Loucy (cell line): ENCODE results near the gene CENPL.

ENCODE experiments used
- H2AFZ ChIP-seq: fragments of 200-600 bp; sonication (generic); 2 replicates; pipeline ENCODE4 v1.6.0; 2016; ENCODE audit warnings: antibody characterized with exemption, mild to moderate bottlenecking, low read length, moderate library complexity
- H3F3A ChIP-seq: fragments of 200-600 bp; 2 replicates; pipeline ENCODE4 v1.6.0; 2016; ENCODE audit warnings: antibody characterized with exemption, low read depth, mild to moderate bottlenecking
- H3K27me3 ChIP-seq: fragments of 200-600 bp; sonication (generic); 2 replicates; pipeline ENCODE4 v1.6.1; 2014; ENCODE audit warnings: low read length, mild to moderate bottlenecking; ENCODE audit not compliant: insufficient read depth, poor library complexity, severe bottlenecking
- H3K36me3 ChIP-seq: fragments of 200-600 bp; sonication (generic); 2 replicates; pipeline ENCODE4 v1.6.1; 2016; ENCODE audit warnings: low read length; ENCODE audit not compliant: insufficient read depth
- H3K4me1 ChIP-seq: fragments of 200-600 bp; sonication (generic); 2 replicates; pipeline ENCODE4 v1.5.1; 2014; ENCODE audit warnings: low read length, mild to moderate bottlenecking; ENCODE audit not compliant: insufficient read depth, poor library complexity, severe bottlenecking
- H3K4me2 ChIP-seq: fragments of 200-600 bp; sonication (generic); 2 replicates; pipeline ENCODE4 v1.6.0; 2014; ENCODE audit warnings: antibody characterized with exemption, low read length, low read depth, mild to moderate bottlenecking; ENCODE audit not compliant: poor library complexity, severe bottlenecking
- H3K4me3 ChIP-seq: fragments of 200-600 bp; sonication (generic); 2 replicates; pipeline ENCODE4 v1.5.1; 2014; ENCODE audit warnings: low read length, mild to moderate bottlenecking, mixed read lengths; ENCODE audit not compliant: poor library complexity, severe bottlenecking
- H3K79me2 ChIP-seq: fragments of 200-600 bp; sonication (generic); 2 replicates; pipeline ENCODE4 v1.6.1; 2014; ENCODE audit warnings: low read length; ENCODE audit not compliant: insufficient read depth
- H3K9ac ChIP-seq: fragments of 200-600 bp; sonication (generic); 2 replicates; pipeline ENCODE4 v1.6.0; 2014; ENCODE audit warnings: mild to moderate bottlenecking, low read depth, low read length, moderate library complexity; ENCODE audit not compliant: poor library complexity, severe bottlenecking
- H3K9me2 ChIP-seq: fragments of 200-600 bp; sonication (generic); replicated peaks from 2 replicates; pipeline ENCODE4 v1.6.1; 2016; ENCODE audit warnings: low read depth, low read length, mixed read lengths
- H3K9me3 ChIP-seq: fragments of 200-600 bp; sonication (generic); 2 replicates; pipeline ENCODE4 v1.6.1; 2014; ENCODE audit warnings: mild to moderate bottlenecking, antibody characterized with exemption, low read length, low read depth; ENCODE audit not compliant: insufficient read depth
- H4K20me1 ChIP-seq: fragments of 200-600 bp; sonication (generic); 2 replicates; pipeline ENCODE4 v1.6.0; 2014; ENCODE audit warnings: antibody characterized with exemption, low read length, mild to moderate bottlenecking; ENCODE audit not compliant: insufficient read depth, poor library complexity, severe bottlenecking
- EZH2phosphoT487 ChIP-seq: fragments of 200-600 bp; IDR thresholded peaks from 2 replicates; pipeline ENCODE4 v1.6.1; 2018; ENCODE audit warnings: antibody characterized with exemption, mild to moderate bottlenecking, moderate library complexity, borderline replicate concordance
- TF ChIP-seq, protein P1 (sequence below): fragments of 200-600 bp; sonication (generic); conservative IDR thresholded peaks from 2 replicates; pipeline ENCODE4 v1.5.1; 2014; ENCODE audit warnings: mild to moderate bottlenecking, antibody characterized with exemption, low read length

Gene CENPL

DNA sequence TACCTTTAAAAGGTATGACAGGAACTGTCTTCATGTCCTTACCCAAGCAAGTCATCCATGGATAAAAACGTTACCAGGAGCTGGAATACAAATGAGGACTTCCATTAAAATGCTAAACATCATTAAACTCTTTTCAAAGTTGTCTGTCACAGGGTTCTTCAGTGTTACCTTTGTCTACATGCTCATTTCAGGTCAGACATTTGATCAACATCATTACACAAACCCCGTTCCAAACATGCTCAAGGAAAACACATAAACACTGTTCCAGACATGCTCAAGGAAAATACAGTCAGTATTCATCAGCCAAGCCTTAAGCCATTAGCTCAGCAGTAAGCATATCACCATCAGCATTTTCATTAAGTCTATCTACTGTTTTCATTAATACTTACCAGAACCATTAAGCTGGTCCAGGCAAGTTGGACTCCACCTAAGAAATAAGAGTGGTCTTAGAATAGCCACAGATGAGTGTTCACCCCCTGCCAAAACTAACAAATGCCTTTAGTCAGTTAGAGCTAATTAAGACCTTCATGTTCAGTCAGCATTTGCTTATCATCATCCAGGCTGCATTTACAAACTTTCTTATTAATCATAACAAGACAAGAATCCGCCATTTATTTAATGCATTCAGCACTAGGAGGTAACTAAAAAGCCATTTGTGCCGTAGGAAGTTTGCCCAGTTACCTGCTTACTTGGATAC lies 40.9 kb upstream of the CENPL start:
- Histone ChIP-seq H3K9me3 (no peaks in the 10 kb centered on the region), H3F3A (peaks cover 19% of the 10 kb centered on the region), H3K4me2 (peak overlapping the region; percentile 92), H4K20me1 (peaks cover 51% of the 10 kb centered on the region), H3K36me3 (peaks cover 47% of the 10 kb centered on the region), H3K4me1 (peaks cover 50% of the 10 kb centered on the region), H2AFZ (no peak overlapping the region), H3K4me3 (peak overlapping the region; percentile 92), H3K27me3 (peaks cover 8% of the 10 kb centered on the region), H3K9me2 (no peaks in the 10 kb centered on the region), H3K79me2 (peaks cover 59% of the 10 kb centered on the region), H3K9ac (peak overlapping the region; percentile 92)
- TF ChIP-seq EZH2phosphoT487: no peak
- TF ChIP-seq, protein P1, sequence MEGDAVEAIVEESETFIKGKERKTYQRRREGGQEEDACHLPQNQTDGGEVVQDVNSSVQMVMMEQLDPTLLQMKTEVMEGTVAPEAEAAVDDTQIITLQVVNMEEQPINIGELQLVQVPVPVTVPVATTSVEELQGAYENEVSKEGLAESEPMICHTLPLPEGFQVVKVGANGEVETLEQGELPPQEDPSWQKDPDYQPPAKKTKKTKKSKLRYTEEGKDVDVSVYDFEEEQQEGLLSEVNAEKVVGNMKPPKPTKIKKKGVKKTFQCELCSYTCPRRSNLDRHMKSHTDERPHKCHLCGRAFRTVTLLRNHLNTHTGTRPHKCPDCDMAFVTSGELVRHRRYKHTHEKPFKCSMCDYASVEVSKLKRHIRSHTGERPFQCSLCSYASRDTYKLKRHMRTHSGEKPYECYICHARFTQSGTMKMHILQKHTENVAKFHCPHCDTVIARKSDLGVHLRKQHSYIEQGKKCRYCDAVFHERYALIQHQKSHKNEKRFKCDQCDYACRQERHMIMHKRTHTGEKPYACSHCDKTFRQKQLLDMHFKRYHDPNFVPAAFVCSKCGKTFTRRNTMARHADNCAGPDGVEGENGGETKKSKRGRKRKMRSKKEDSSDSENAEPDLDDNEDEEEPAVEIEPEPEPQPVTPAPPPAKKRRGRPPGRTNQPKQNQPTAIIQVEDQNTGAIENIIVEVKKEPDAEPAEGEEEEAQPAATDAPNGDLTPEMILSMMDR: no peak

DNA sequence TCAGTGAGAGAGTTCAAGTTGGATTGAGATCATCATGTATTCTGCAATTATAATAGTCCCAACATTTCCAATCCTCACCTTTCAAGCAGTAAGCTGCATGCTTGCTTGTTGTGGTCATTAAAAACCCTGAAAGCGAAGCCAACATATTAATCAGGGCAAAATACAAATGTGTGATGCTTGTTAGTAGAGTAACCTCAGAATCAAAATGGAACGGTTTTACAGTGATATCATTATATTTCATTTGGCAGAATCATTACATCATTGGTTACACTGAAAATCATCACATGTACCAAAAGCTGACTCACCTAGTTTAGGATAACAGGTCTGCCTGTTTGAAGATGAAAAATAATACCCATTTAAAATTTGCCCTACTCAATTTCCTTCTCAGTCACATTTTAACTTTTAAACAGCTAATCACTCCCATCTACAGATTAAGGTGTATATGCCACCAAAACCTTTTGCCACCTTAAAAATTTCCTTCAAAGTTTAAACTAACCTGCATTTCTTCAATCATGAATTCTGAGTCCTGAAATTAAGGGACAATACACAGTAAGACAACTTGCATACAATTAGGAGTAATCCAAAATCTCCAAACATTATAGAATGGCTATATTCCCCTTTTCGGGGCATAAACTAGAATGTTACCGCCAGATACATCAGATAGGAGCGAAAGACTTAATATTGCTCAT lies 39.6 kb upstream of the CENPL start:
- TF ChIP-seq, protein P1: no peak
- no peak for TF ChIP-seq EZH2phosphoT487
- no peaks in the 10 kb centered on the region for H3K9me3 ChIP-seq
- H3K9me2 ChIP-seq: no peaks in the 10 kb centered on the region
- H3F3A ChIP-seq: peaks cover 13% of the 10 kb centered on the region; the same call in 1 of the 2 replicates
- peak overlapping the region; percentile 92 for H3K4me2 ChIP-seq
- peaks cover 47% of the 10 kb centered on the region for H3K36me3 ChIP-seq
- peak overlapping the region; percentile 92 for H3K4me3 ChIP-seq
- peaks cover 8% of the 10 kb centered on the region for H3K27me3 ChIP-seq
- H3K4me1 ChIP-seq: peaks cover 40% of the 10 kb centered on the region
- H3K9ac ChIP-seq: peak overlapping the region; percentile 92
- H4K20me1 ChIP-seq: peaks cover 51% of the 10 kb centered on the region
- peaks cover 57% of the 10 kb centered on the region for H3K79me2 ChIP-seq
- no peak overlapping the region for H2AFZ ChIP-seq

DNA sequence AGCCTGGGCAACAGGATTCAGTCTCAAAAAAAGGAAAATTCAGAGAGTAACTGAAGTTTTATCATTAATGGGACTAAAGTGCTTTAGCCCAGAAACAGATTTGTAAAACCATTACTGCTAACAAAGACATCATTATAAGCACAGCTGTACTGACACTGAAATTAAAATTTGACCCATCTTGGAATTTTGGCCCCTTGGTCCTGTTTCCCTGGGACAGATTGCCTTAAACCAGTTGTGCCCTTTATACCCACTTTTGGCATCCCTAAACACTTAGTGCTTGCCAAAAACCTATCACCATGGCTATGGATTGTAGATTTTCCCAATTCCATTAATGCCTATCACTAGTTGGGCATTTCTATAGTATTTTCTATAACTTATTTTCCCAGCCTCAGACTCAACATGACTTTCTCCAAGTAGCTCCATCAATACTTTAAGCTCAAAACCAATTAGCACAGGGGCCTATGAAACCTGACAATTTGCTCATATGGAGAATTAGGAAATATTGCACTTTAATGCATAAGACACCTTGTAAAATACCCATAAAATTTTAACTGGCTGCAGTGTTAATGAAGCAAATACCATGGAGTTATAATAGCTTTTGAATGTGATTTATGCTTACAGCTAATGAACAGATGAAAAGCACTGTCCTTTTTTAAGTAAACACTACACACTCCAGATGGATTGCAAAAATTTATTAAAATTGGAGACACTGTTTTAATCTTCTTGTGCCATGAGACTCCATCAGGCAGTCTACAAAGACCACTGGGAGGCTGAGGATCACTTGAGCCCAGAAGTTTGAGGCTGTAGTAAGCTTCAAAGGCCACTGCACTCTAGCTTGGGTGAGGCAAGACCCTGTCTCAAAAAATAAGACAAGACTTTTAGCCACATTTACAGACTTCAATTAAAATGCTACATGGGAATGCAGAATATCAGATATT lies 38.8 kb upstream of the CENPL start:
- H3K4me3 ChIP-seq: peak overlapping the region; percentile 92
- H3K4me1 ChIP-seq: peaks cover 33% of the 10 kb centered on the region
- H3K27me3 ChIP-seq: peaks cover 8% of the 10 kb centered on the region
- H3K4me2 ChIP-seq: peak overlapping the region; percentile 92
- H2AFZ ChIP-seq: no peak overlapping the region
- H4K20me1 ChIP-seq: peaks cover 51% of the 10 kb centered on the region
- TF ChIP-seq EZH2phosphoT487: no peak
- TF ChIP-seq, protein P1: no peak
- peak overlapping the region; percentile 29 for H3K9ac ChIP-seq
- no peaks in the 10 kb centered on the region for H3K9me2 ChIP-seq
- peaks cover 47% of the 10 kb centered on the region for H3K36me3 ChIP-seq
- H3K79me2 ChIP-seq: peaks cover 51% of the 10 kb centered on the region
- H3K9me3 ChIP-seq: no peaks in the 10 kb centered on the region
- peaks cover 13% of the 10 kb centered on the region; the same call in 1 of the 2 replicates for H3F3A ChIP-seq
